Fibroblast of lung (primary cell): Measurements from ENCODE around the gene ACP2.

Experiments used
- EZH2 ChIP-seq: IDR thresholded peaks from 2 replicates; pipeline ENCODE4 v1.5.1; 2012; ENCODE audit warnings: low read length, control low read depth, mild to moderate bottlenecking; ENCODE audit errors: missing control alignments
- TF ChIP-seq, protein P1 (sequence below), 2 donors: IDR thresholded peaks in 1 of 2; conservative IDR thresholded peaks in 1 of 2; 1 replicate in 1 of 2; 2 replicates in 1 of 2; pipeline ENCODE4 v1.5.1; 2011 to 2012; ENCODE audit warnings: low read length in 2 of 2, control low read depth in 1 of 2, inconsistent platforms in 1 of 2, low read depth in 1 of 2, mild to moderate bottlenecking in 1 of 2

DNA sequence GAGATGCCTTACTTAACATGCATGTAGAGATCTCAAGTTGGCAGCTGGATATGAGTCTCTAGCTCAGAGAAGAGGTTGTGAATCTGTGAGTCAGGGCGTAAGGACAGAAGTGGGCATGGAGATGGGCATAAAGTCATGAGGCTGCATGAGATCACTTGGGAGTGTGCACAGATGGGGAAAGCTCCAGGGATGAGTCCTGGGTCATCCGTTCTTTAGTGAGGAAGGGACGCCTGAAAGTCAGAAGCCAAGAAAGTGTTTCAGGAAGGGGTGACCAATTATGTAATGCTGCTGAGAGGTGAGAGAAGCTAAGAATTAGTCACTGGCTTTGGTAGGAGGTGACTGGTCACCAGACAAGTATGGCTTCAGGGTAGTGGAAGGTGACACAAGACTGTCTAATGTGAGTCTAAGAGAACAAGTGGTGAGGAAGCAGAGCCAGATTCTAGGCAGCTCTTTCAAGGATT is 6.7 kb downstream of the ACP2 start:
- TF ChIP-seq, protein P1, sequence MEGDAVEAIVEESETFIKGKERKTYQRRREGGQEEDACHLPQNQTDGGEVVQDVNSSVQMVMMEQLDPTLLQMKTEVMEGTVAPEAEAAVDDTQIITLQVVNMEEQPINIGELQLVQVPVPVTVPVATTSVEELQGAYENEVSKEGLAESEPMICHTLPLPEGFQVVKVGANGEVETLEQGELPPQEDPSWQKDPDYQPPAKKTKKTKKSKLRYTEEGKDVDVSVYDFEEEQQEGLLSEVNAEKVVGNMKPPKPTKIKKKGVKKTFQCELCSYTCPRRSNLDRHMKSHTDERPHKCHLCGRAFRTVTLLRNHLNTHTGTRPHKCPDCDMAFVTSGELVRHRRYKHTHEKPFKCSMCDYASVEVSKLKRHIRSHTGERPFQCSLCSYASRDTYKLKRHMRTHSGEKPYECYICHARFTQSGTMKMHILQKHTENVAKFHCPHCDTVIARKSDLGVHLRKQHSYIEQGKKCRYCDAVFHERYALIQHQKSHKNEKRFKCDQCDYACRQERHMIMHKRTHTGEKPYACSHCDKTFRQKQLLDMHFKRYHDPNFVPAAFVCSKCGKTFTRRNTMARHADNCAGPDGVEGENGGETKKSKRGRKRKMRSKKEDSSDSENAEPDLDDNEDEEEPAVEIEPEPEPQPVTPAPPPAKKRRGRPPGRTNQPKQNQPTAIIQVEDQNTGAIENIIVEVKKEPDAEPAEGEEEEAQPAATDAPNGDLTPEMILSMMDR (conservative IDR thresholded peaks at IDR 0.05 in 1 of 2, IDR thresholded peaks at IDR 0.05 in 1 of 2; ENCODE audit: low read depth in 1 of 2, low read length in 2 of 2) = no peak
- TF ChIP-seq EZH2 = no peak
